ENCODE results near the gene OSBPL8.

Gene OSBPL8

DNA sequence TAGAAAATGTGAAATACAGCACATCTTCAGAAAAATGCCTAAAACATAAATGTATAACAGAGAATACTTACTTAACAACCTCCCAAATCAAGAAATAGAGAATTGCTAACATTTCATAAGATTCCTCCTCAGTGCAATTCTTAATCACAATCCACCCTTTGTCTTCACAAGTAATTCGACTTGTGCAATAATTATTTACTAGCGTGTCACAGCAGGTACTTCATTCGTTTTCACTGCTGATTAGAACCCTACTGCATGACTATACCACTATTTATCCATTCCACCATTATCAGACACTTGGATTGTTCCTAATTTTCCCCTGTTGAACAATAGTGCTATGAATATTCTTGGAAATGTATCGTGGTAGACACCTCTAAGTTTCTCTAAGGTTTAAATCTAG, 146.4 kb downstream of the OSBPL8 start:
- in situ Hi-C loops (cut with HindIII; ENCODE audit: low pct_ligation_motif_present, low sequenced_read_pairs): no loop called here

GRCh38 chr12:76410781-76411180, 148.8 kb downstream of the OSBPL8 start:
- no peak overlapping the region for H3K4me3 ChIP-seq (ENCODE audit: low read depth, low read length)
- in situ Hi-C loops (cut with HindIII; ENCODE audit: low pct_ligation_motif_present, low sequenced_read_pairs): no loop called here
- H3K27me3 ChIP-seq (replicated peaks): no peaks in the 10 kb centered on the region
- DNase-seq: no peak
- no peak overlapping the region for H3K27ac ChIP-seq
- TF ChIP-seq CTCF (IDR thresholded peaks at IDR 0.05; ENCODE audit: low read depth, low read length, missing control alignments): no peak
- H3K36me3 ChIP-seq (replicated peaks): no peaks in the 10 kb centered on the region

More for the DNA sequence above, 146.4 kb downstream of the OSBPL8 start:
- no peak for DNase-seq
- no peak for TF ChIP-seq CTCF (IDR thresholded peaks at IDR 0.05; ENCODE audit: low read depth, low read length, missing control alignments)
- no peak overlapping the region for H3K27ac ChIP-seq
- H3K27me3 ChIP-seq (replicated peaks): no peaks in the 10 kb centered on the region
- no peaks in the 10 kb centered on the region for H3K36me3 ChIP-seq (replicated peaks)
- no peak overlapping the region for H3K4me3 ChIP-seq (ENCODE audit: low read depth, low read length)

- no peak for DNase-seq
- Histone ChIP-seq H3K27me3 (replicated peaks) (no peaks in the 10 kb centered on the region), H3K27ac (no peak overlapping the region), H3K4me3 (ENCODE audit: low read depth, low read length) (no peak overlapping the region), H3K36me3 (replicated peaks) (no peaks in the 10 kb centered on the region)
- no peak for TF ChIP-seq CTCF (IDR thresholded peaks at IDR 0.05; ENCODE audit: low read depth, low read length, missing control alignments)
- in situ Hi-C loops (cut with HindIII; ENCODE audit: low pct_ligation_motif_present, low sequenced_read_pairs): no loop called here
Measured at GRCh38 chr12:76410371-76410770, 149.2 kb downstream of the OSBPL8 start.

- no peak for TF ChIP-seq CTCF (IDR thresholded peaks at IDR 0.05; ENCODE audit: low read depth, low read length, missing control alignments)
- DNase-seq: no peak
- in situ Hi-C loops (cut with HindIII; ENCODE audit: low pct_ligation_motif_present, low sequenced_read_pairs): no loop called here
- Histone ChIP-seq H3K4me3 (ENCODE audit: low read depth, low read length) (no peak overlapping the region), H3K36me3 (replicated peaks) (no peaks in the 10 kb centered on the region), H3K27me3 (replicated peaks) (no peaks in the 10 kb centered on the region), H3K27ac (no peak overlapping the region)
Measured at GRCh38 chr12:76409074-76409473, 150.5 kb downstream of the OSBPL8 start.

- in situ Hi-C loops (cut with HindIII; ENCODE audit: low pct_ligation_motif_present, low sequenced_read_pairs): no loop called here
- Histone ChIP-seq H3K4me3 (ENCODE audit: low read depth, low read length) (no peak overlapping the region), H3K36me3 (replicated peaks) (no peaks in the 10 kb centered on the region), H3K27ac (no peak overlapping the region), H3K27me3 (replicated peaks) (no peaks in the 10 kb centered on the region)
- TF ChIP-seq CTCF (IDR thresholded peaks at IDR 0.05; ENCODE audit: low read depth, low read length, missing control alignments): no peak
- no peak for DNase-seq
Measured at GRCh38 chr12:76407710-76408109, 151.9 kb downstream of the OSBPL8 start.

DNA sequence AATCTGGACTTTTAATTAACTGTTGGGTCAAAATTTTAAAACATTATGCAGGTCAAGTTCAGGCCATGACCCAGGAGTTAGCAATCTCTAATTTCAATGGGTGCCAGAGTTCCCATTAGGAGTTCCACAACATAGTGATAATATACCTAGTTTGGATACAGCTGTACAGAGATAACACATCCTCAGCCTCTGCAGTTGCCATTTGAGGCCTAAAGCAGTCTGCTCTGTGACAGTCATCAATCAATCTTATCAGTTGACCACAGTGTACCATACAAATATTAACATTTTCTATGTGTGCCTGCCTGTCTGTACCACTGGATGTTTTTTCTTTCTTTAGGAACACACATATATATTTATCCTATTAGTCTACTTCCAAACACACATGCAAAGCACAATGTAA, 157.3 kb downstream of the OSBPL8 start:
- Histone ChIP-seq H3K27ac (no peak overlapping the region), H3K4me3 (ENCODE audit: low read depth, low read length) (no peak overlapping the region), H3K27me3 (replicated peaks) (no peaks in the 10 kb centered on the region), H3K36me3 (replicated peaks) (peaks cover 4% of the 10 kb centered on the region)
- DNase-seq: no peak
- in situ Hi-C loops (cut with HindIII; ENCODE audit: low pct_ligation_motif_present, low sequenced_read_pairs): no loop called here
- TF ChIP-seq CTCF (IDR thresholded peaks at IDR 0.05; ENCODE audit: low read depth, low read length, missing control alignments): no peak

Data from brain microvascular endothelial cell (primary cell).